Esophagus squamous epithelium (tissue), 5 donors: ENCODE results near the gene SPTBN5. TPM values are rescaled to one million over a fixed set of nuclear protein-coding genes. Genes with fewer than 3 reads are reported as not detected.

Experiments
- DNase-seq: peaks from one replicate; lab custom pipeline; 2025; lab: John Stamatoyannopoulos, UW
- H3K27ac ChIP-seq, 4 donors: fragments of 200-600 bp; sonication (generic); one replicate each; pipeline ENCODE4 v1.5.1; 2016 to 2019; ENCODE audit warnings: mild to moderate bottlenecking in 1 of 4
- H3K27me3 ChIP-seq, 4 donors: fragments of 200-600 bp; sonication (generic); 1 replicate in 3 of 4; 2 replicates in 1 of 4; pipeline versions ENCODE4 v1.5.1 to v1.6.0; 2017 to 2021; ENCODE audit warnings: antibody characterized with exemption in 1 of 4
- H3K36me3 ChIP-seq, 3 donors: fragments of 200-600 bp; sonication (generic); one replicate each; pipeline ENCODE4 v1.5.1; 2016 to 2019
- H3K4me1 ChIP-seq, 3 donors: fragments of 200-600 bp; sonication (generic); one replicate each; pipeline ENCODE4 v1.5.1; 2017 to 2019
- H3K4me3 ChIP-seq, 4 donors: fragments of 200-600 bp; sonication (generic); 1 replicate in 3 of 4; 2 replicates in 1 of 4; pipeline ENCODE4 v1.5.1; 2016 to 2019; ENCODE audit warnings: mild to moderate bottlenecking in 2 of 4, moderate library complexity in 1 of 4
- H3K9me3 ChIP-seq, 3 donors: fragments of 200-600 bp; sonication (generic); one replicate each; pipeline ENCODE4 v1.5.1; 2016 to 2019
- POLR2A ChIP-seq, 4 donors: fragments of 450-650 bp; IDR thresholded peaks; one replicate each; pipeline ENCODE4 v1.6.1; 2017; ENCODE audit warnings: antibody characterized with exemption in 4 of 4, mild to moderate bottlenecking in 4 of 4, moderate library complexity in 3 of 4
- WGBS, 2 donors: methylation state at CpG; one replicate each; pipeline ENCODE4 v1.1.5; 2018; 5-methylcytosine and 5-hydroxymethylcytosine counted together
- intact Hi-C: fragments of 100-400 bp; cut with DNase I; formaldehyde crosslinking; loops from one replicate; pipeline ENCODE4 v1.15.0; 2022
- total RNA-seq, 4 donors: library from RNA; depleted of rRNA; stranded (reverse); fragments of >200 nt; gene quantifications; one replicate each; pipeline ENCODE4 v1.1.0, GENCODE V29; 2016
- TF ChIP-seq, protein P1 (sequence below), 6 experiments: fragments of 450-650 bp in 4 of 6; fragments of 200-600 bp in 2 of 6; sonication (generic) in 2 of 6; IDR thresholded peaks; one replicate each; pipeline ENCODE4 v1.5.1; 2016 to 2019; ENCODE audit warnings: antibody characterized with exemption in 6 of 6, mild to moderate bottlenecking in 4 of 6, moderate library complexity in 4 of 6
- donor health status: DM: yes; HTN: yes; CAD: no.

Gene SPTBN5
- total RNA-seq, 4 donors from 2014 or later, result 1.9 to 4.4 (median 3.4) TPM

- no peak overlapping the region for H3K4me3 ChIP-seq
- TF ChIP-seq, protein P1, sequence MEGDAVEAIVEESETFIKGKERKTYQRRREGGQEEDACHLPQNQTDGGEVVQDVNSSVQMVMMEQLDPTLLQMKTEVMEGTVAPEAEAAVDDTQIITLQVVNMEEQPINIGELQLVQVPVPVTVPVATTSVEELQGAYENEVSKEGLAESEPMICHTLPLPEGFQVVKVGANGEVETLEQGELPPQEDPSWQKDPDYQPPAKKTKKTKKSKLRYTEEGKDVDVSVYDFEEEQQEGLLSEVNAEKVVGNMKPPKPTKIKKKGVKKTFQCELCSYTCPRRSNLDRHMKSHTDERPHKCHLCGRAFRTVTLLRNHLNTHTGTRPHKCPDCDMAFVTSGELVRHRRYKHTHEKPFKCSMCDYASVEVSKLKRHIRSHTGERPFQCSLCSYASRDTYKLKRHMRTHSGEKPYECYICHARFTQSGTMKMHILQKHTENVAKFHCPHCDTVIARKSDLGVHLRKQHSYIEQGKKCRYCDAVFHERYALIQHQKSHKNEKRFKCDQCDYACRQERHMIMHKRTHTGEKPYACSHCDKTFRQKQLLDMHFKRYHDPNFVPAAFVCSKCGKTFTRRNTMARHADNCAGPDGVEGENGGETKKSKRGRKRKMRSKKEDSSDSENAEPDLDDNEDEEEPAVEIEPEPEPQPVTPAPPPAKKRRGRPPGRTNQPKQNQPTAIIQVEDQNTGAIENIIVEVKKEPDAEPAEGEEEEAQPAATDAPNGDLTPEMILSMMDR (IDR thresholded peaks at IDR 0.05), result no peak
- TF ChIP-seq POLR2A (IDR thresholded peaks at IDR 0.05), result no peak
- DNase-seq, result no peak
- peaks cover 40 to 60% (median 46%) of the 10 kb centered on the region in 3 donors for H3K36me3 ChIP-seq
- H3K4me1 ChIP-seq, result peaks cover 13 to 41% (median 20%) of the 10 kb centered on the region in 3 donors
- intact Hi-C loops, result no loop called here
- H3K27me3 ChIP-seq, result no peaks in the 10 kb centered on the region
- H3K27ac ChIP-seq, result no peak overlapping the region
- no peaks in the 10 kb centered on the region for H3K9me3 ChIP-seq
- WGBS, 2 donors, result 77% methylated on average over 3 of the region's 10 CpGs; no CpG with 5 or more reads in 1 of the 2 donors
Measured at GRCh38 chr15:41825145-41825544, 68.7 kb downstream of the SPTBN5 start.

DNA sequence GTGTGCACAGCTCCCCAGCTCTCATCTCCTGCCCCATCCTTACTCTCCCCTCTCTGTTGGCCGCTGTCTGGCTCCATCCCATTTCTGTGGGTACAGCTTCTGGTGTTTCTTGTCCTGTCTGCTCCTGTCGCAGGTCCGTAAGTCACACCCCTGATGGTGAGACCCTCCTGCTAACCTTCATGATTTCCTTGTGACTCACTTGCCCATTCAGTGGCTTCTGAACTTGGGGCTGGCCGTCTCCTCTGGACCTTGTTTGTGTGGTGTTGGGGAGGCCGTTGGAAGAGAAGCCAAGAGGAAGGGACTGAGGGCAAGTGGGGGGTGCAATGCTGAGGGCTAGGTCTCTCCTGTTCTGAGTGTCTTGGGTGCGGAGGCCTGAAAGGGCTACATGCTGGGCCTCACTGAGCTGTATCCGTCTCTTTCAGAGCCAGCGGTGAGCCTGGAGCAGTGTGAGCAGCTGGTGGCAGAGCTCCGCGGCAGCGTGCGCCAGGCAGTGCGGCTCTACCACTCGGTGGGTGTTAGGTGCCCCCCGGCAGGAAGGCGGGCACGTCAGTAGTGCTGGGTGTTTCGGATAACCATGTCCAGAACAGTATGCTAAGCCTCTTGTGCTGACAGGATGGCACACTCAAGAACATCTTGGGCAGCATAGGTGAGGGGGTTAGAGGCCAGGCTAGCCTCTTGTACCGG is 69.6 kb downstream of the SPTBN5 start:
- TF ChIP-seq, protein P1 (IDR thresholded peaks at IDR 0.05), result no peak
- no peak for TF ChIP-seq POLR2A (IDR thresholded peaks at IDR 0.05)
- DNase-seq, result no peak
- no peak overlapping the region for H3K4me3 ChIP-seq
- 92 to 97% methylated on average over 5 to 7 of the region's 19 CpGs for WGBS, 2 donors
- peaks cover 49 to 69% (median 51%) of the 10 kb centered on the region in 3 donors for H3K36me3 ChIP-seq
- intact Hi-C loops, result no loop called here
- no peaks in the 10 kb centered on the region for H3K9me3 ChIP-seq
- H3K27me3 ChIP-seq, result no peaks in the 10 kb centered on the region
- peaks cover 6 to 33% (median 11%) of the 10 kb centered on the region in 3 donors for H3K4me1 ChIP-seq
- H3K27ac ChIP-seq, result no peak overlapping the region

DNA sequence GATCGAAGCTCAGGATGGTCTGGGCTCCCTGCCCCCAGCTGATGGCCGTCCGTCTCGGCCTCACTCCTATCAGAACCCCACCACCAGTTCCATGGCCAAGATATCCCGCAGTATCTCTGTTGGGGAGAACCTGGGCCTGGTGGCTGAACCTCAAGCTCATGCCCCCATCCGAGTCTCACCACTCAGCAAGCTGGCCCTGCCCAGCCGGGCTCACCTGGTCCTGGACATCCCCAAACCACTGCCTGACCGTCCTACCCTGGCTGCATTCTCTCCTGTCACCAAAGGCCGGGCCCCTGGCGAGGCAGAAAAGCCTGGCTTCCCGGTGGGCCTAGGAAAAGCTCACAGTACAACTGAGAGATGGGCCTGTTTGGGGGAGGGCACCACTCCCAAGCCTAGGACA is 70.4 kb downstream of the SPTBN5 start:
- 100% methylated on average over 2 to 4 of the region's 11 CpGs for WGBS, 2 donors
- intact Hi-C loops, result no loop called here
- Histone ChIP-seq H3K4me1 (peaks cover 5 to 26% (median 6%) of the 10 kb centered on the region in 3 donors), H3K4me3 (no peak overlapping the region), H3K27ac (no peak overlapping the region), H3K27me3 (no peaks in the 10 kb centered on the region), H3K9me3 (no peaks in the 10 kb centered on the region), H3K36me3 (peaks cover 56 to 76% (median 56%) of the 10 kb centered on the region in 3 donors)
- TF ChIP-seq, protein P1 (IDR thresholded peaks at IDR 0.05), result no peak
- no peak for TF ChIP-seq POLR2A (IDR thresholded peaks at IDR 0.05)
- no peak for DNase-seq

DNA sequence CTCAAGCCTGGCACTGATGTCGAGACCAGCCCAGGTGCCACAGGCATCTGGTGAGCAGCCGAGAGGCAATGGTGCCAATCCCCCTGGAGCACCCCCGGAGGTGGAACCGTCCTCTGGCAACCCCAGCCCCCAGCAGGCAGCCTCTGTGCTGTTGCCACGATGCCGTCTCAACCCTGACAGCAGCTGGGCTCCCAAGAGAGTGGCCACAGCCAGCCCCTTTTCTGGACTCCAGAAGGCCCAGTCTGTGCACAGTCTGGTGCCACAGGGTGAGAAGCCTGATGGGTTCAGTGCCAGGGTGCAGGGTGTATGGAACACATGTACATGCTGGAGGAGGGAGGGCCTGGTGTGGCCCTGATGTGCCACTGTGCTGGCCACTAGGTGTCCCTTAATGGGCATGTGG is 70.9 kb downstream of the SPTBN5 start:
- H3K9me3 ChIP-seq, result no peaks in the 10 kb centered on the region

DNA sequence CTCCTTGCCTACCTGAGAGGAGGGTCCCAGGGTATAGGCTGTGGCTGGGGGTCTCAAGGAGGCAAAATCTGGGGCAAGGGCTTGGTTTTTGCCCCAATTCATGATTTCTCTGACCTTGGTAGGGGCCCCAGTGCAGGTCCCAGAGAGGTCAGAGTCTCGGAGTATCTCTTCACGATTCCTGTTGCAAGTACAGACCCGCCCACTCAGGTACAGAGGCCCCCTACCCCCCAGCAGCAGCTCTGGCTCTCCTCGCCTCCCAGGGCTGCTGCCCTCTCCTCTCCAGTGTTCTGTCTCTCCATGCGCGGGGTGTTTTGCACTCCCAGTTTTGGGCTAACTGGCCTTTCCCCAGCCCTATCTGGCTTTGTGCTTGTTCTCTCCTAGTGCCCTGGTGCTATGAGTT is 71.4 kb downstream of the SPTBN5 start:
- 82 to 89% methylated on average over 6 of the region's 6 CpGs for WGBS, 2 donors
- H3K4me3 ChIP-seq, result no peak overlapping the region
- H3K27me3 ChIP-seq, result no peaks in the 10 kb centered on the region
- DNase-seq, result no peak
- intact Hi-C loops, result no loop called here
- H3K9me3 ChIP-seq, result no peaks in the 10 kb centered on the region
- TF ChIP-seq POLR2A (IDR thresholded peaks at IDR 0.05), result no peak
- TF ChIP-seq, protein P1 (IDR thresholded peaks at IDR 0.05), result no peak
- peaks cover 66 to 87% (median 66%) of the 10 kb centered on the region in 3 donors for H3K36me3 ChIP-seq
- H3K27ac ChIP-seq, result no peak overlapping the region
- H3K4me1 ChIP-seq, result peaks cover 3 to 21% (median 5%) of the 10 kb centered on the region in 3 donors

More for the DNA sequence above, 70.9 kb downstream of the SPTBN5 start:
- Histone ChIP-seq H3K27me3 (no peaks in the 10 kb centered on the region), H3K36me3 (peaks cover 61 to 82% (median 62%) of the 10 kb centered on the region in 3 donors), H3K27ac (no peak overlapping the region), H3K4me1 (peaks cover 5 to 24% (median 6%) of the 10 kb centered on the region in 3 donors), H3K4me3 (no peak overlapping the region)
- no peak for TF ChIP-seq POLR2A (IDR thresholded peaks at IDR 0.05)
- intact Hi-C loops, result no loop called here
- DNase-seq, result no peak
- WGBS, 2 donors, result 67 to 79% methylated on average over 1 to 2 of the region's 6 CpGs
